ENCODE measurements around the gene SCN5A.

The SCN5A gene

DNA sequence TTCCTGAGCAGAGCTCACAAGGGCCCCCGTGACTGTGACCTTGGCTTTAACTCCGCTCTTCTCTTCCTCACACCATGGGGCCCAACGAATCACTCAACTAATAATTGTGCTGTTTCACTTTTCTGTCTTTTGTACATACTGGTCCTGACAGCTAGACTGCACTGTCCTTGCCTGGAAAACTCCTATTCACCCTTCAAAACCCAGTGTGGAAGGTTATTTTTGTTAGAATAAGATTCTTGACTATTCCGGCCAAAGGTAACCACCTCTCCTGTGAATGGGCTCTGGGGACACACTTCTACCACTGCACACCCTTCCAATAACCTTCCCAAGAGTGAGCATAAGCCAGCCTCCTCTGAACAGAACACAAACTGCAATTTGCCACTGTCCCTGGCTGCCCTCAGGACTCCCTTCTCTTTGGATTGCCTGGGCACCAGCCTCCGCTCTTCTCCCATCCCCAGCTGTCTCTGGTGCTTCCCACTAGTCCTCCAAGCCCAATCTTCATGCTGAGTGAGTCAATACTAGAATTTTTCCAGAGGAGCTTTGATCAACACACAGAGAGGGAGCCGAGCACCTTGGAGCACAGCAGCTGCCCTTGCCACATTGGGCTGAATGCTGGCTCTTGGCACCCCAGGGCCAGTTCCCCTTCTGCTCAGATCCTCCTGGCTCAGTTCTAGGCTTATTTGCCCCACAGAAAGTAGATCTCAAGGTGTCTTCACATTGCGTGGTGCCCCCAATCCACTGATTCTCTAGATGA, 2.1 kb downstream of the SCN5A start:
- DNase-seq: no peak

DNA sequence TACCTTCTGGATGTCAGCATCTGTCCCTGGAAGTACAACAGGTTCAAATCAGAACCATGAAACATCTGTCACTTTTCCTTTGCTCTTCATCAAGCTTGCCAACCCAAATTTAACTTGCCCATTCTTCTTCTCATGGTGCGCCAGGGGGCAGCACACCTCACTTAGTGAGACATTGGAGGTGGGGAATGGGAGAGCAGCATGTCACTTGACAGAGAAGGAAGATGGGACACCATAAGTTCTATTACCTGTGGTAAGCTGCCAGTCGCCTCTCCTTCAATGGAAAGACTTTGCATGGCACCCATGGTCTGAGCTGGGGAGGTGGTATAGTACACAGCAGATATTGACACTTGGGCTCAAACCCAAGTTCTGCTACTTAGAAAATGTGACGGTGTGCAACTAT, 2.9 kb downstream of the SCN5A start:
- no peak for DNase-seq

DNA sequence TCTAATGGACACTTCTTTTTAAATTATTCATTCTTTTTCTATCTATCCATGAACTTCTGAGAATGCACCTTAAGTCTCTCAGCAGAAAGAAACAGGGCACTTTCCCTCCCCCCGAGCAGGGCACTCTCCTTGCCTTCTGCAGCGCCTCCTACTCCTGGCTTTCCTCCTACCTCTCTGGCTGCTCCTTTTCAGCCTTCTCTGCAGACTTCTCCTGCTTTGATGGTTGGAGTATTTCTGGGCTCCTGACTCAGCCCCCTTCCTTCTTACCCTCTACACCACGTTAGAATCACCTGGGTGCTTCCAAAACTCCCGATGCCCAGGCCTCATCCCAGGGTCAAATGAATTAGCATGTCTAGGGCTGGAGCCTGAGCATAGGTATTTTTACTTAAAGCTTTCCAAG, 3.4 kb downstream of the SCN5A start:
- DNase-seq: no peak

DNA sequence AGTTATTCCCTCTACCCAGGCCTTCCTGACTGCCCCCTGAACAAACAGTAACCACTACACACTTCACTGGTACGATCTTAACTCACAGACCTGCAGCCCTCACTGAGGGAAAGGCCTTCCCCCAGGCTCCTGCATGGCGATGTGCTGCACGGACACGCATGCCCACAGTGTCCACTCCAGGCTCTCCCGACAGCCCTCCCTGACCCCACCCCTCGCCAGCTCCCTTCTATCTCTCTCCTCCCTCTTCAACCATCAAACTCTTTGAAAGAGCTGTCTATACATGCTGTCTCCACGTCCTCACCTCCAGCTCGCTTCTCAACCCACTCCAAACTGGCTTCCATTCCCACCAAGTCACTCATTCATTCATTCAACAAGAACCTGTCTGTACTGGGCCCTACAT, 3.9 kb downstream of the SCN5A start:
- no peak for DNase-seq

DNA sequence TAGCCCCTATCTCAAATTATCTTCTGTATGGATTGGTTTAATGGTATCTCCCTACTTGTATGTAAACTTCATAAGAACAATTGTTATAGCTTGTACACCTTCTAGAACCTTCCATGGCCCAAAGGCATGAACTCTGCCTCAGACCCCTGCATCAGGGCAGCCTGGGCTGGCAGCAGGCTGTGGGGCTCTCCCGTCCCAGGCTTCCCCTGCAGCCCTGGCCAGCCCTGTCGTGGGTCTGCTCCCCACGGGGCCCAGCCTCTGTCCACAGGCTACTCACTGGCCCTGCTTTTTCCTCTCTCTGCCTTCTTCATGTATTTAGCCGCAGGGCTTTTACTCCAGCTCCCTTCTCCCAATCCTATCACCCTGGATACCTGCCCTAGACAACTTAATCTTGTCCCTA, 4.4 kb downstream of the SCN5A start:
- no peak for DNase-seq

DNA sequence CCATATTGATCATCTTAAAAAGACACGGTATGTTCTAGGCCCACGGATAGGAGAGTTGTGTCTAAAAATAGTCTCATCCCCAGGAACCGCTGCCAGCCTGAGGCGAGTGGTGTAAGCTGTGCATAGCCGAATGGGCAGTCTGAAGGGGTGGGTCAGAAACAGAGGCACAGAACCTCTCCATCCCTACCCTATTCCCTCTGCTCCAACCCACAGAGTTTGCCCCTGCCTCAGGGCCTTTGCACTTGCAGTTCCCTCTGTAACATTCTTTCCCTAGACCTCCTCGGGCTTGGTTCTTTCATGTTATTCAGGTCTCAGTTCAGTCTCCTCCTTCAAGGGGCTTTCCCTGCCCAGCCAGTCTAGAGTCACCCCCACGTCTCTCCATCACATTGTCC, 4.8 kb downstream of the SCN5A start:
- DNase-seq: no peak

DNA sequence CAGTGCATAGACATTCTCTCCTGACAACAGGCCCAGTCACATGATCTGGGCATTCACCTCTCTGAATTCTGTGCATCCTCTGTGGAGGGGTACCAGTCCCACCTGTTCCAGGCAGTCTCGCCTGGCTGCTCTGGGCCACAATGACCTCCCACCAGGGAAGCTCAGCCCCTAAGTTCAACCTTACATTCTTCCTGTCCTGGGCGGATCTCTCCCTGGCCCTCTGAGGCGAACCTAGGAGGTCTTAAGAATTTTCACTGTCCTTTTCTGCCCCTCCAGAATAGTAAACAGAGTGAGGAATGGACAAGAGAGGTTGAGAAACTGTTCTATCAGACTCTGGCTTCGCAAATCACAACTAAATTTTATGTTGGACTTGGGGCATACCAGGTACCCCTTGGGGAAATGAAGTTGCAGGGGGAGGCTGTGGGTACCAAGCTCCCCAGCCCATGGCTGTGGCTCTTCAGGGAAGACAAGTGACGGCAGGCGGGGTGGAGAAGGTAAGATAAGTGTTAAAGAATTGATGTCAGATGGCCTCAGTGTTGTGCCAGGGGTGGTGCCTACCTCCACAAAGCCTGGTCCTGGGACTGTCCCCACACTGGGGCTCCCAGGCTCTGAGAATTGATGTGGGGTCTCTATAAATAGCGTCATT, 5.3 kb downstream of the SCN5A start:
- no peak for DNase-seq

DNA sequence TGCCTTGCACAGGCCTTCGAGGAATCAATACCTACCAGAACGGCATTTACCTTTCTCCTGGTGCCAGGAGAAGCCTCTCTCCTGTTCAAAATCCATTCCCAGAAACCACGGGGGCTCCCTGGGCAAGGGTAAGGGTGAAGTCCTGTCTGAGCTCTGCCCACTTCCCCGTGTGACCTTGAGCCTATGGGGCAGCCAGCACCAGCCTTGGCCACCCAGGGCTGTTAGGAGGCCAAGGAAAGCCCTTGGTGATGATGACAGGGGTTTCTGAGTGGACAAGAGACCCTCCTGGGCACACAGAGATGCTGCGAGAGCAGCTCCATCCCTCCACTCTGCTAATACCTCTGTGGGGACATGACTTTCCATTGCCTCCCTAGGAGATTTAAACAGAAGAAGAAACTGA, 5.9 kb downstream of the SCN5A start:
- DNase-seq: no peak

DNA sequence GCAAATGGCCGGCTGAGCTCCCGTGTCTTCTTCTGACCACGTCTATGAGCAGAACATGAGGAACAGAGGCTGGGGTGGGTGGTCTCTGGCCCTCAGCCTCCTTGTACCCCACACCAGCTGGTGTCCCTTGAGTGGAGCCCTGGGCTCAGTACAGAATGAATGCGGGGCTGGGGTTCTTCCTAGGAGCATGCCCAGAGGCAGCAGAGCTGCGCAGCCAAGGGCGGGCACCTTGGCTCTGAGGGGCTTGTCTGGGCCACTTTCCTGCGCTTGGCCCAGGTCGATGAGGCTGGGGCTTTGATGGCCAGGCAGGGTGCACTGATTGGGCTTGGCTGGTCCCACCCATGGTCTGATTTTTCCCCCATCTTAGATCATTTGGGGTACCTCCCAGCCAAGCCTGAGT, 6.4 kb downstream of the SCN5A start:
- no peak for DNase-seq

DNA sequence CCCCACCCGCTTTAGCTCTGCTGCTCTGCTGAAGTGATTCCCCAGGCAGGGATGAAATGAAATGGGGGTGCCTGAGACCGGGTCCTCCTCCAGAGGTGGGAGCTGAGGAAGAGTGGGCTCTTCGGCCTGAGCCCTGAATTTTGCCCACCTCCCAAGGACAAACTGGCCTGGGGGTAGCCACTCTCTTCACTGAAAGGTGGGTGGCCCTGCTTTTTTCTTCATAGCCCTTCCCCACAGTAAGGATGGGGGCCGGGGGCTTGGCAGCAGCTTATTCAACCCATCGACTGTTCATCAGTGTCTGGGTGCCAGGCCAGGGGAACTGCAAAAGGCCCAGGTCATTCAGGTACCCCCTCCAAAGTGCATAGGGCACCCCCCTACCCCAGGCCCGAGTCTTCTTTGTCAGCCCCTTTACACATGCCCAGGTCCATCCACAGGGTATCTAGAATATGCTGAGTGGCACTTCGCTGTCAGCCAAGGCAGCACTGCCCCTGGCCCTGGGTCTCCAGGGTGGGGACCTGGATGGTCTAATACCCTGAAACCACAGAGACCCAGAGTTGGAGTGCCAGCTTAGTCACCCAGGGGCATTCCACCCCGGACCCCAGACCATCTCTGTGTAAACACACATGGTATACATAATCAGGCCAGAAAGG, 7.9 kb downstream of the SCN5A start:
- no peak for DNase-seq

DNA sequence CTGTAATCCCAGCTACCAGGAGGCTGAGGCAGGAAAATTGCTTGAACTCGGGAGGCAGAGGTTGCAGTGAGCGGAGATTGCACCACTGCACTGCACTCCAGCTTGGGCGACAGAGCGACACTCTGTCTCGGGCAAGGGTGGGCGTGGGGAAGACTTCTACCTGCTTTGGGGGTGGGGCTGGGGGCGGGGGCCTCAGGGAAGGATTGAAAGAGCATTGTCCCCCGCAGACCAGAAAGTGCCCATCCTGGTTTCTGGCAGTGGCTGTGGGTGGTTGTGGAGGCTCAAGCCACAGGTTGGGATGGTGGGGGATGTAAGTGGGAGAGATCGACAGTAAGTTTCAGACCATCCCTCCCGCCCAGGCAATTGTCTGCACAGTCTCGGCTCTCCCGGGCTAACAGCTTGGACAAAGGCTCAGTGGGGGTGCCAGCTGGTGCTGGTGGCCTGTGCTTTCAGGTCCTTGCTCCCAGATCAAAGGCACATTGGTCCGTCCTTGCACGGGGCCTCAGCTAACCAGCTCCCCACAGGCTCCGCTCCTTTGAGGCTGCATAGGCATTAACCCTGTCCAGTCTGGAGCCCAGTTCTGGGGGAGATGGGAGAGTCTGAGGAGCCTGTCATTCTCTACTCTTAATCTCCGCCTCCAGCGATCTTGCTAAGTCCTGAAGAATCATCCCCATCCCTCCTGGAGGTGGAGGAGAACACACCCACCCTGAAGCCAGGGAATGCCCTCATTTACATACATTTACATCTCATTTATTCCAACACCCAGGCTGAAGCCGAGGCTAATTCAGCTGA, 8.6 kb downstream of the SCN5A start:
- DNase-seq: no peak

DNA sequence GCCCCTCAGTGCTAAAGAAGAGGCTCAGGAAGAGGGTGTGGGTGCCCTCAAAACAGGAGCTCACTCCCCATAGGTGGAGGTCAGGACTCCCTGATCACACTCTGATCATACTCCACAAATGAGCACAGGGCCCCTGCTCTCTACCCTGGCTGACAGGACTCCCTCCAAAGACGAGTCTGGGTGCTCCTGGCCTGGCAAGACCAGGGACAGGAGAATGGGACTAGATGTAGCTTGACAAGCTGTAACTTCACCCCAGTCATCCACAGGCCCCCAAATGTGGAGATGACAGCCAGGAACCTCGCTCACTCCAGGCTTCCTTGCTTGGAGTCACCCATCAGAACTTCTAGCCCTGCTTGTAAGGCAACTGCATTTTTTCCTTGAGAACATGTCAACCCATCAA, 11.1 kb downstream of the SCN5A start:
- DNase-seq: no peak

DNA sequence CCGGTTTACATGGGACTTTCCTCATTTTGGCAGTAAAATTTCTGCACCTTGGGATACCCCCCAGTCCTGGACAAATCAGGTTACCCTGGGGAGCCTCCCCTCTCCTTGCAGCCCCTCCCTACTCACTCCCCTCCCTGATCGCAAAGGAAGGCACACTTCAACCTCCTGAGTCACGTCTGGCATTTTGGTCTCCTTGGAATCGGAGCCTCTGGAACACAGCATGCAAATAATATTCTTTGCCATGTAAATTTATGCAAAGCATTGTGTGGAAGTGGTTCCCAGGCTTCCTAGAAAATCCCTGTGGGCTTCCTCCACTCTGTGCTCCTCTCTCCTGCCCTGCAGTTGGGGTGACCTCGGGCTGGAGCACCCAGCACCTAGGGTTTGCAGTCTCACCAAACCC, 11.6 kb downstream of the SCN5A start:
- no peak for DNase-seq

DNA sequence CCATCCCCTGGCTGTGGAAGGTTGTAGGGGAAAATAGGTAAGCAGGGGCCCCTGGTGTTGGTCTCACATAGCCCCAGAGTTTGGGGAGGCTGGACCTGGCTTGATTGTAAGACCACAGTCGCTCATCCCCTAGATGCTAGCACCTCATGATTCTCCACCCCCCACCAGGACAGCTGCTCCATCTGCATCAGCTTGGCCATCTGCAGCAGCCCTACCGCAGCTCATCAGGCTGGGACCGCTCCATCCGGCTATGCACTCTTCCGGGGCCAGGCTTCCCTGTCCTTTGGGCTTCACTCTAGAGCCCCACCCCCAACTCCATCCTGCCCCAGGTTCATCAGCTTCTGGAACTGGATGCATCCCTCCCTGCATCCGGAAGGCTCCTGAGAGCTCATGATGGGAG, 12.6 kb downstream of the SCN5A start:
- no peak for DNase-seq

DNA sequence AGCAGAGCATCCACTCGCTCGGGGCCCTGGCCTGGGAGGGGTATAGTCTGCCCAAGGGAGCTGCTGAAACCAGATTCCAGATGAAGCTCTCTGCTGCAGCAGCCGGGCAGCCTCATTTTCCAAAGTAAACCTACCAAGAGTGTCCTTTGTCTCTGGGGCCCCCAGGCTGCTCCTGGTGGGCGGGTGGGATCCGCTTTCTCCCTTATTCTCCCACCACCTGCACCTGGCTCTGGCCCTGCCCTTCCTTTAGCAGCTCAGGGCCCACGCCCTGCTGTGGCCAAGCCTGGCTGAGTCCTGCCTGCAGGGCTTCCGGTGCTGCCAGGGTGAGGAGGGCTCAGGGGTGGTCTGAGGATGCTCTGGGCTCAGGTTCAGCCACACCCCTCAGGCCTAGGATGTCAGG, 13.0 kb downstream of the SCN5A start:
- no peak for DNase-seq

DNA sequence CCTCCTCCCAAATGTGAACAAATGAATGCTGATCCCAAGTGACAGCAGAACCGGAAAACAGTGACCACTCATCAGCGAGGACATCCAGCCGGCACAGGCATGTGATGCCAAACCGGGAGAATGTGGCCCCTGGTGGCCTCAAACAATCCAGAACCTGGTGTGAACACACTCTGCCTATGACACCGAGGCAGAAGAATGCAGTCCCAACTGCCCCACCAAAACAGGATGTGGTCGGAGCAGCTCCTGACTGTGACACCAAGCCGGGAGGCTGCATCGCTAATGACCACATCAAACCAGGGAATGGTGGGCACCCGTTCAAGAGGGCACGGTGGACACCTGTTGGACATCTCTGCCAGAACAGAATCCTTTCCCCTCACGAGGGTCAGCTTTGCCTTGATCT, 15.4 kb downstream of the SCN5A start:
- DNase-seq: no peak

DNA sequence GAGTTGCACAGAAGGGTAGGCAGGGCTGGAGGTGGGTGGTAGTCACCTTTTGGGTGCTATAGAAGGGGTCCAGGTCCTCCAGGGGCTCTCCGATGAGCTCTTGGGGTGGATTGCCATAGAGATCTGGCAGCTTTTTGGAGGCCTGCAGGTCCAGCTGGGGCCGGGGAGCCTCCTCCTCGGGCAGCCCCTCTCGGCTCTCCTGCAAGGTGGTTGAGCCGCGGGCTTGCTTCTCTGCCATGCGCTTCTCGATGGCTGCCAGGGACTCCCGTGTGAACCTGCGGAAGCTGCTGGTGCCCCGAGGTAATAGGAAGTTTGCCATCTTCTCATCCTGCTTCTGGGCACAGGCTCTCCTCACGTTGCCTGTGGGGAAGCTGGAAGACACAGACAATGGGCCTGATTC, 16.5 kb downstream of the SCN5A start:
- no peak for DNase-seq

DNA sequence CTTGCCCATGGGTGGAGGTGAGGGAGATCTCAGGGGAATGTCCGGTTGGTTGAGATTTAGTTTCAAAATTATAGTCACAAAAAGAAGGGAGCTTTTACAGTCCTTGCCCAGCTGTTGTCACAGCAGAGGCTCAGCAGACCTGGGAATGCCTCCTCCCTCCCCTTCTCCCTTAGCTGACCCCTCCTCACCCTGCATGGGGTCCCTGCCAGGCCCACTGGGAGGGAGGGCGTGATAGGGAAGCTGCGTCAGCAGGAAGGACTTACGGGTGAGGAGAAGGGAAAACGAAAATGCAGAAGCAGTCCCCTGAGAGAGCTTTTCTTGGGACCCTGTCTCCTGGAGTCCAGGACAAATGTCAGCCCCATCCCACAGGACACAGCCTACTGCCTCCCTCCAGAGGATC, 18.9 kb downstream of the SCN5A start:
- DNase-seq: no peak

DNA sequence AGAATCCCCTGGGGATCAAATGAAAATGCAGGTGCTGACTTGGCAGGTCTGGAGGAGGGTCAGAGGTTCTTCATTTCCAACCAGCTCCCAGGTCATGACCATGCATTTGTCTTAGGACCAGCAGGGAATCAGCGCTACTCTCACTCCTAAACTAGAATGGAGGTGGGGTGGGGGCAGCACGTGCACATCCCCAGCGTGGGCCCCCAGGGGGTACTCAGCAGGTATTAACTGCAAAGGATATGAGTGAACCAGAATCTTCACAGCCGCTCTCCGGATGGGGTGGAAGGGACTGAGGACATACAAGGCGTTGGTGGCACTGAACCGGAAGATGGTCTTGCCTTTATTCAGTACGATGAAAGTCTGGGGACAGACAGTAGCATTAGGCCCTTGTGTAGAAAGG, 19.4 kb downstream of the SCN5A start:
- no peak for DNase-seq

DNA sequence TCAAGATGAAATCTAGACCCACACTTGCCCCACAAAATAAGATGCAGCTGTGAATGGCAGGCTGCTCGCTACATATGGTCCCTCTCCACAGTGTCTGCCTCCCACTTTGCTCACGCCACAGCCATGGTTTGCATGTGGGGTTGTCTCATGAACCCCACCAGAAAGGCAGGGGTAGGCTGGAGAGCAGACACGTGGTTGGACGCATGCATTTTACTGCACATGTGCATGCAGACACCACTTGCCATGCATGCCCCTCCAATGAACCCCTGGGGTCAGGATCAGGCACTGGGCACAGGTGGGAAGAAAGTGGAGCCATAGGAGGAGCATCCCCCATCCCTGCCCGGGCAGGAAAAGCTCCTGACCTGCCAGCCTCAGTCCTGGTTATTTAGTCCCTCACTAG, 20.7 kb downstream of the SCN5A start:
- DNase-seq: no peak

DNA sequence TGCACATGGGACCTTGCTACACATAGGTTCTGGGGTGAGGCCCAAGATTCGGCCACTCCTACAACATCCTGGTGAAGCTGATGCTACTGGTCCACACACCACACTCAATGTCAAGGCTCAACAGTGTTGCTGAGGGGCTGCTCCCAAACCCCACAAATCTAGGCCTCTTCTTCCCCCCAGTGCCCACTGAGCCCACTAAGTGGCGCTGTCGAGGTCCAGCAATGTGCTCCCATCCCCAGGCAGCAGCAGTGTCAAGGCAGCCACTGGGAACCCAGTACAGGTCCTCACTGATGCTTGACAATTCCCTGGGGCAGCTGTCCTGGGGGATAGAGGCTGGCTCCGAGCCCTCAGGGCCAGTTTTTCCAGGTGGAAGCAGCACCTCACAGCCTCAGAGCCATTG, 21.5 kb downstream of the SCN5A start:
- DNase-seq: no peak

DNA sequence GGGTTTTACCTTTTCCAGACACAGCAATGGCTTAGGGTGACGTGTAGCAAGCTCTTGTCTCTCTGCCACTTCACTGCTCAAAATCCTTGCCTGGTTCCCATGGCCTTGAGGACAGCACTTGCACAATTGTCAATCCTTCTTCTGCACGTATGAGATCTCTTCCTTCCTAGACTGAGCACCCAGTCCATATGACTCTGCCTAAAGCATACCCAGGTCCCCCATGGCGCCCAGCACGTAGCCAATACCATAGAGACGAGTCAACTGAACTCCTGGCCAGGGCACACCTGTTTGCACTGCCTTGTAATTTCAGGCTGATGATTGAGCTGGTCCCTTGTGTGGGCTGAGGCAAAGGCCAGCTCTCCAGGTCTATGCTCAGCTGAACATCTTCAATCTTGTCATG, 23.3 kb downstream of the SCN5A start:
- no peak for DNase-seq

DNA sequence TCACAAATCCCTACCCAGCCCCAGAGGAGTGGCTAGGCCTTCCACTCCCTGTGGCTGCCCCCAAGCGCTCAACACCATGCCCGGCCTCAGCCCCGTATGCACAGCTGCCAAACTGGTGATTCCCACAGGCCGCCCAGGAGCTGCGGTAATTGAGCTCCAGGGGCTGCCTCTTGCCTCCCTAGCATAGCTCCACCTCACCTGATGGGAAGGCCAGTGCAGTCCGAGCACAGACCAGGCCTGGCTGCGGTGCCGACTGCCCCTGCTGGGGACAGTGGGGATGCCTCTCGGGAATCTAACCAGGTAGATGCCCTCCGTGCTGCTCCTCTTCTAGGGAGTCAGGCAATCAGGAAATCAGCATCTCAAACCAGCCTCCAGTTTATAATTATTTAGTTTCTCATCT, 25.9 kb downstream of the SCN5A start:
- no peak for DNase-seq

DNA sequence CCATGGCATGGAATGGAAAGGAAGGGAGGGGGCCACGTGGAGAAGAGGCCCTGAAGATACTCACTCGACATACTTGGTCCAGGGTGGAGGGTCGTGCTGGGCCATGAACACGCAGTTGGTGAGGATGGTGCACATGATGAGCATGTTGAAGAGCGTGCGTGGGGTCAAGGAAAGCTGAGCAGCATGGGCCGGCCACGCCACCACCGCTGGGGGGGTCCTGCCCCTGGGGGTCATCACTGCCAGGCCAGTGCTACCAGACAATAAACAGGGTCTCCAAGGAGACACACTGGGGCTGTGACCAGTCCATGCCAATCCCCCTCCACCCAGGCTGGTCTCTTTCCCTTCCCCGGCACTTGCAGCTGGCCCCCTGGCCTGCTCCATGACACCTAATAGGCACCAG, 27.2 kb downstream of the SCN5A start:
- DNase-seq: no peak
